SK-N-SH (cell line): ENCODE results near the gene HSPA1A. TPM values are rescaled to one million over a fixed set of nuclear protein-coding genes. Genes with fewer than 3 reads are reported as not detected.
A peak's percentile ranks its signal among the peaks of the same experiment; 100 is the strongest.

Experiments
- CTCF ChIA-PET: fragments of 300-600, 350-600 bp; formaldehyde crosslinking; extraction: SDS; loops from one replicate; lab custom pipeline; 2021; lab: Yijun Ruan, JAX
- POLR2A ChIA-PET: fragments of 350-600 bp; sonication (Branson Sonifier 250); formaldehyde crosslinking; extraction: SDS; loops from one replicate; lab custom pipeline; 2020; ENCODE audit warnings: antibody characterized with exemption, inconsistent platforms; lab: Yijun Ruan, JAX
- DNase-seq: peaks from one replicate; pipeline ENCODE4 v3.0.0; 2012
- H2AFZ ChIP-seq: fragments of 200-600 bp; sonication (generic); 2 replicates; pipeline ENCODE4 v1.8.1; 2016; ENCODE audit warnings: antibody characterized with exemption, mild to moderate bottlenecking, low read depth
- H3F3A ChIP-seq: fragments of 200-600 bp; sonication (generic); replicated peaks from 2 replicates; pipeline ENCODE3; 2016; ENCODE audit warnings: antibody characterized with exemption, mild to moderate bottlenecking; ENCODE audit not compliant: insufficient read depth
- H3K27ac ChIP-seq, 2 experiments: fragments of 200-500 bp in 1 of 2; fragments of 200-600 bp in 1 of 2; sonication (Bioruptor generic) in 1 of 2; sonication (generic), shearing (Covaris generic) in 1 of 2; 2 replicates each; pipeline versions ENCODE4 v1.5.1 to v1.6.1; 2014 to 2016; ENCODE audit warnings: low read depth in 2 of 2, inconsistent platforms in 1 of 2, low read length in 1 of 2, mild to moderate bottlenecking in 1 of 2, mixed read lengths in 1 of 2
- H3K27me3 ChIP-seq: fragments of 200-600 bp; sonication (generic), shearing (Covaris generic); 2 replicates; pipeline ENCODE4 v1.6.1; 2016; ENCODE audit warnings: mixed run types; ENCODE audit not compliant: insufficient read depth
- H3K36me3 ChIP-seq, 2 experiments: fragments of 200-500 bp in 1 of 2; fragments of 200-600 bp in 1 of 2; sonication (Bioruptor generic) in 1 of 2; sonication (generic) in 1 of 2; replicated peaks in 1 of 2; 2 replicates each; pipeline versions ENCODE3 to v1.5.1; 2014 to 2016; ENCODE audit warnings: low read length in 1 of 2, mild to moderate bottlenecking in 1 of 2; ENCODE audit not compliant: insufficient read depth in 2 of 2, control insufficient read depth in 1 of 2
- H3K4me1 ChIP-seq, 2 experiments: fragments of 200-500 bp in 1 of 2; fragments of 200-600 bp in 1 of 2; sonication (Bioruptor generic) in 1 of 2; sonication (generic), shearing (Covaris generic) in 1 of 2; 2 replicates each; pipeline versions ENCODE4 v1.5.1 to v1.6.1; 2014 to 2016; ENCODE audit warnings: low read depth in 1 of 2, low read length in 1 of 2, mixed run types in 1 of 2; ENCODE audit not compliant: insufficient read depth in 2 of 2, control insufficient read depth in 1 of 2
- H3K4me2 ChIP-seq: fragments of 200-600 bp; sonication (generic), shearing (Covaris generic); 2 replicates; pipeline ENCODE4 v1.6.1; 2017; ENCODE audit warnings: mixed run types
- H3K4me3 ChIP-seq, 2 experiments: fragments of 200-500 bp in 1 of 2; fragments of 200-600 bp in 1 of 2; sonication (Bioruptor generic) in 1 of 2; sonication (generic), shearing (Covaris generic) in 1 of 2; 2 replicates each; pipeline versions ENCODE4 v1.5.1 to v1.8.1; 2014 to 2016; ENCODE audit warnings: low read depth in 2 of 2, inconsistent platforms in 1 of 2, low read length in 1 of 2, mild to moderate bottlenecking in 1 of 2, mixed read lengths in 1 of 2, moderate library complexity in 1 of 2
- H3K79me2 ChIP-seq: fragments of 200-600 bp; sonication (generic); 2 replicates; pipeline ENCODE4 v1.8.1; 2017; ENCODE audit warnings: mild to moderate bottlenecking; ENCODE audit not compliant: insufficient read depth
- H3K9ac ChIP-seq: fragments of 200-600 bp; sonication (generic); 2 replicates; pipeline ENCODE4 v1.6.1; 2017; ENCODE audit warnings: mixed run types
- H3K9me2 ChIP-seq: fragments of 200-600 bp; sonication (generic); 2 replicates; pipeline ENCODE4 v1.6.1; 2017; ENCODE audit warnings: mixed run types
- H3K9me3 ChIP-seq: fragments of 200-600 bp; sonication (generic); 2 replicates; pipeline ENCODE4 v1.6.1; 2017; ENCODE audit warnings: mixed run types, mild to moderate bottlenecking, moderate library complexity
- H4K20me1 ChIP-seq: fragments of 200-600 bp; sonication (generic); 2 replicates; pipeline ENCODE4 v1.6.1; 2017; ENCODE audit warnings: mild to moderate bottlenecking, mixed run types; ENCODE audit not compliant: insufficient read depth
- CHD2 ChIP-seq: fragments of 150-350 bp; IDR thresholded peaks from 2 replicates; pipeline ENCODE4 v1.6.1; 2018; ENCODE audit warnings: low read length; ENCODE audit not compliant: partially characterized antibody
- ELF1 ChIP-seq: IDR thresholded peaks from 2 replicates; pipeline ENCODE4 v1.4.0; 2012
- EP300 ChIP-seq, 2 experiments: IDR thresholded peaks; 2 replicates each; pipeline versions ENCODE4 v1.4.0 to v1.6.1; 2012; ENCODE audit warnings: borderline replicate concordance in 1 of 2, low read depth in 1 of 2, low read length in 1 of 2
- FOSL2 ChIP-seq: IDR thresholded peaks from 2 replicates; pipeline ENCODE4 v1.4.0; 2012; ENCODE audit warnings: low read depth, mild to moderate bottlenecking, moderate library complexity, borderline replicate concordance
- NFIC ChIP-seq: IDR thresholded peaks from 2 replicates; pipeline ENCODE4 v1.4.0; 2012; ENCODE audit warnings: borderline replicate concordance
- NRF1 ChIP-seq: IDR thresholded peaks from 2 replicates; pipeline ENCODE4 v1.6.1; 2012; ENCODE audit warnings: low read depth, mild to moderate bottlenecking, low read length
- POLR2AphosphoS5 ChIP-seq: IDR thresholded peaks from 2 replicates; pipeline ENCODE4 v1.6.1; 2012; ENCODE audit warnings: low read depth, low read length
- RAD21 ChIP-seq: IDR thresholded peaks from 2 replicates; pipeline ENCODE4 v1.6.1; 2012; ENCODE audit warnings: mild to moderate bottlenecking, low read length
- RCOR1 ChIP-seq: fragments of 150-350 bp; IDR thresholded peaks from 2 replicates; pipeline ENCODE4 v1.6.1; 2017; ENCODE audit warnings: antibody characterized with exemption, low read length
- RFX5 ChIP-seq: IDR thresholded peaks from 2 replicates; pipeline ENCODE4 v1.6.1; 2012; ENCODE audit warnings: mild to moderate bottlenecking, improper control_type of control experiment, low read length
- RXRA ChIP-seq: IDR thresholded peaks from 2 replicates; pipeline ENCODE4 v1.4.0; 2012; ENCODE audit warnings: low read depth, mild to moderate bottlenecking, borderline replicate concordance
- SMC3 ChIP-seq: IDR thresholded peaks from 2 replicates; pipeline ENCODE4 v1.6.1; 2012; ENCODE audit warnings: low read depth, low read length, improper control_type of control experiment
- TAF1 ChIP-seq: IDR thresholded peaks from 2 replicates; pipeline ENCODE4 v1.6.1; 2012; ENCODE audit warnings: low read depth, mild to moderate bottlenecking, low read length, moderate library complexity, borderline replicate concordance
- TCF12 ChIP-seq: IDR thresholded peaks from 2 replicates; pipeline ENCODE4 v1.4.0; 2012
- YY1 ChIP-seq: IDR thresholded peaks from 2 replicates; pipeline ENCODE4 v1.4.0; 2012; ENCODE audit warnings: low read depth, mild to moderate bottlenecking
- WGBS: methylation state at CpG from one replicate; pipeline ENCODE4 v1.1.6; 2017; ENCODE audit warnings: low lambda C conversion rate; 5-methylcytosine and 5-hydroxymethylcytosine counted together
- polyA plus RNA-seq, 3 experiments: library from polyadenylated mRNA; depleted of rRNA; stranded (reverse); fragments of >200 nt; gene quantifications; 2 replicates each; pipeline ENCODE4 v1.2.3, GENCODE V29; 2012
- TF ChIP-seq, protein P1 (sequence below): fragments of 150-350 bp; IDR thresholded peaks from 2 replicates; pipeline ENCODE4 v1.6.1; 2016; ENCODE audit warnings: mild to moderate bottlenecking, low read depth, low read length
- TF ChIP-seq, protein P2 (sequence below): fragments of 200-600 bp; sonication (generic); IDR thresholded peaks from 2 replicates; pipeline ENCODE4 v1.6.1; 2017; ENCODE audit warnings: antibody characterized with exemption, mild to moderate bottlenecking, moderate library complexity
- TF ChIP-seq, protein P3 (sequence below): IDR thresholded peaks from 2 replicates; pipeline ENCODE4 v1.4.0; 2012; ENCODE audit warnings: low read depth, borderline replicate concordance

Gene HSPA1A
- polyA plus RNA-seq, 1 of the 3 experiments (the other 2 are of a cell fraction), result 119 TPM

DNA sequence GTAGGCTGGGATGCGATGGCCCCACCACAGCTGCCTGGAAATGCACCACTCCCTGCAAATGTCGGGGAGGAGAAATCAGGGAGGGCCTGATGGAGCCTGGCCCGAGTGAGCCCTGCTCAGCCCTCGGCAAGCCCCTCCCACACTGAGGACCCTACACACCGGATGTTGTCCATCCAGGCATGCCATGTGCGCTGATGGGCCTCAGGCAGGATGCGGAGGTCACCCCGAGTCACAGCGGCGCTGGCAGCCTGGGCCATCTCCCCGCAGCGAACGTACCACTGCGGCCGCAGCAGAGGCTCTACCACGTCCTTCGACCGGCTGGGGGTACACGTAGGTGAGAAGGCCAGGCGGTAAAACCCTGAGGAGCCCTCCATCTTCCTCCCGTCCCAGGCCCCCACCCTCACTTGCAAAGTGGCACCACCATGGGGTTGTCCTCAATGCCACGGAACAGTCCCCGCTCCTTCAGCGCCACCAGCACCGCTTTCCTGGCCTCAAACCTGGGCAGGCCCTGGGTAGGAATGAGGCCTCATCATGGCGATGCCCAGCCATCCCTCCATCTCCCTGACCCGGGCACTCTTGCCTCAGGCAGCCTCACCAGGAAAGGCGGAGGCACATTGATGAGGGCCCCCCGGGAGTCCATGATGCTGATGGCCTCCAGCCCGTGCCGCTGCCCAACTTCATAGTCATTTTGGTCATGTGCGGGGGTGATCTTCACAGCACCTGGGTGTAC is 33.1 kb upstream of the HSPA1A start:
- H3K9ac ChIP-seq, result no peak overlapping the region

DNA sequence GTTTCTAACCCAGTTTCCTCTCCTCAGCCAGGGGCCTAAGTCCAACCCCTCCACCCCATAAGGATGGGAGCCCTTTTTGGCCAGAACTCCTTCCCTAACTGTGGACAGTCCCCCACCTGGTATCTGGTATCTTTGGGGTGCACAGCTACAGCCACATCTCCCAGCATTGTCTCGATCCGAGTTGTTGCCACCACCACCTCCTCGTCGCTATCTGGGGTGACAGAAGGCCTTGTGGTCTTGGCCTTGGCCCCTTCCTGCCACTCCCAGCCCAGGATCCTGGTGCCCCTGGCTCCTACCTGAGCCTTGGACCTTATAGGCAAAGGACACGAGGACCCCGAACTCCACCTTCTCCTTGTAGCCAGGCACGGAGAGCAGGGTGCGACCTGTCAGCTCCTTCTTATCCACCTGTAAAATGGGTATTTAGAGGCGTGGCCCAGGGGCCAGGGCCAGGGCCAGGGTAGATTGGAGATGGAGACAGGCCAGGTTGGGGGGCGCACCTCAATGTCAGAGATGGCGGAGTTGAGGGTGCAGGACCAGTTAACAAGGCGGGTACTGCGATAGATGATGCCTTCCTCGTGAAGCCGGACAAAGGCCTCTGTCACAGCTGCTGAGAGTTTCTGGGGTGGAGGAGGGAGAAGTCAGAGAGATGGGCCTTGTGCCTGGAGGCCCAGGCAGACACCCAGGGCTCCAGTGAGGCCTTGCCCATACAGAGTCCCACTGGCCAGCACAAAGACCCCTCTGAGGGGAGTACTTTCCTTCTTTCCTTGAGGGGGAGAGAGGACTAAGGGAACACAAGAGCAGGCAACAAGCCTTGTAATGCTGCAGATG is 31.0 kb upstream of the HSPA1A start:
- Histone ChIP-seq H2AFZ (no peak overlapping the region), H3K36me3 (peaks cover 21 to 63% of the 10 kb centered on the region in 2 experiments), H4K20me1 (no peaks in the 10 kb centered on the region), H3F3A (peaks cover 5% of the 10 kb centered on the region), H3K27ac (no peak overlapping the region), H3K27me3 (no peaks in the 10 kb centered on the region), H3K9me3 (no peaks in the 10 kb centered on the region), H3K4me2 (no peak overlapping the region), H3K9ac (no peak overlapping the region), H3K79me2 (0 out of 2 replicates have a peak, but pooled peaks cover 4% of the 10 kb centered on the region), H3K9me2 (no peaks in the 10 kb centered on the region), H3K4me1 (no peaks in the 10 kb centered on the region), H3K4me3 (no peak overlapping the region)
- WGBS, result 96% methylated on average over 11 of the region's 15 CpGs
- peak; percentile 3 for DNase-seq
- TF ChIP-seq, protein P1, sequence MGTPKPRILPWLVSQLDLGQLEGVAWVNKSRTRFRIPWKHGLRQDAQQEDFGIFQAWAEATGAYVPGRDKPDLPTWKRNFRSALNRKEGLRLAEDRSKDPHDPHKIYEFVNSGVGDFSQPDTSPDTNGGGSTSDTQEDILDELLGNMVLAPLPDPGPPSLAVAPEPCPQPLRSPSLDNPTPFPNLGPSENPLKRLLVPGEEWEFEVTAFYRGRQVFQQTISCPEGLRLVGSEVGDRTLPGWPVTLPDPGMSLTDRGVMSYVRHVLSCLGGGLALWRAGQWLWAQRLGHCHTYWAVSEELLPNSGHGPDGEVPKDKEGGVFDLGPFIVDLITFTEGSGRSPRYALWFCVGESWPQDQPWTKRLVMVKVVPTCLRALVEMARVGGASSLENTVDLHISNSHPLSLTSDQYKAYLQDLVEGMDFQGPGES, result no peak
- no peak for TF ChIP-seq CHD2
- no peak for TF ChIP-seq RCOR1
- TF ChIP-seq, protein P2, sequence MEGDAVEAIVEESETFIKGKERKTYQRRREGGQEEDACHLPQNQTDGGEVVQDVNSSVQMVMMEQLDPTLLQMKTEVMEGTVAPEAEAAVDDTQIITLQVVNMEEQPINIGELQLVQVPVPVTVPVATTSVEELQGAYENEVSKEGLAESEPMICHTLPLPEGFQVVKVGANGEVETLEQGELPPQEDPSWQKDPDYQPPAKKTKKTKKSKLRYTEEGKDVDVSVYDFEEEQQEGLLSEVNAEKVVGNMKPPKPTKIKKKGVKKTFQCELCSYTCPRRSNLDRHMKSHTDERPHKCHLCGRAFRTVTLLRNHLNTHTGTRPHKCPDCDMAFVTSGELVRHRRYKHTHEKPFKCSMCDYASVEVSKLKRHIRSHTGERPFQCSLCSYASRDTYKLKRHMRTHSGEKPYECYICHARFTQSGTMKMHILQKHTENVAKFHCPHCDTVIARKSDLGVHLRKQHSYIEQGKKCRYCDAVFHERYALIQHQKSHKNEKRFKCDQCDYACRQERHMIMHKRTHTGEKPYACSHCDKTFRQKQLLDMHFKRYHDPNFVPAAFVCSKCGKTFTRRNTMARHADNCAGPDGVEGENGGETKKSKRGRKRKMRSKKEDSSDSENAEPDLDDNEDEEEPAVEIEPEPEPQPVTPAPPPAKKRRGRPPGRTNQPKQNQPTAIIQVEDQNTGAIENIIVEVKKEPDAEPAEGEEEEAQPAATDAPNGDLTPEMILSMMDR, result no peak
- no peak for TF ChIP-seq YY1
- TF ChIP-seq RFX5, result no peak
- TF ChIP-seq POLR2AphosphoS5, result no peak
- TF ChIP-seq RXRA, result no peak
- ChIA-PET CTCF (interaction anchor here (0.7 to 3.2 kb wide), 6 partner anchors 7 to 18 kb away, joined by 3 to 8 read pairs (median 4); partner anchors contain the start of gene VWA7), POLR2A (no interaction called here)

More for the DNA sequence above, 33.1 kb upstream of the HSPA1A start:
- Histone ChIP-seq H3K27me3 (no peaks in the 10 kb centered on the region), H3K79me2 (0 out of 2 replicates have a peak, but pooled peaks cover 4% of the 10 kb centered on the region), H3K4me1 (peaks cover 2 to 3% of the 10 kb centered on the region in 2 experiments; a peak in 2 of 4 replicates), H3K4me3 (no peak overlapping the region), H3F3A (peaks cover 3% of the 10 kb centered on the region), H4K20me1 (no peaks in the 10 kb centered on the region), H3K9me2 (no peaks in the 10 kb centered on the region), H3K27ac (no peak overlapping the region), H3K4me2 (no peak overlapping the region), H2AFZ (no peak overlapping the region), H3K9me3 (no peaks in the 10 kb centered on the region), H3K36me3 (peaks cover 14 to 65% of the 10 kb centered on the region in 2 experiments)
- 91% methylated on average over 14 of the region's 32 CpGs for WGBS
- ChIA-PET POLR2A (interaction anchor here (1.2 kb wide), 1 partner anchor 13 kb away, joined by 3 read pairs; no protein-coding TSS in a partner anchor), CTCF (interaction anchor here (1.0 to 1.8 kb wide), 2 partner anchors 9 kb away, joined by 3 to 6 read pairs; no protein-coding TSS in a partner anchor)
- DNase-seq, result no peak
- TF ChIP-seq RAD21 (no peak), POLR2AphosphoS5 (no peak), TAF1 (no peak), NFIC (no peak), SMC3 (no peak), ELF1 (no peak), EP300 (IDR thresholded peaks at IDR 0.05; ENCODE audit: borderline replicate concordance in 1 of 2, low read depth in 1 of 2, low read length in 1 of 2) (no peak), RXRA (no peak), NRF1 (no peak), FOSL2 (no peak), RFX5 (no peak), TCF12 (no peak)
- TF ChIP-seq, protein P2, result no peak
- TF ChIP-seq, protein P3, sequence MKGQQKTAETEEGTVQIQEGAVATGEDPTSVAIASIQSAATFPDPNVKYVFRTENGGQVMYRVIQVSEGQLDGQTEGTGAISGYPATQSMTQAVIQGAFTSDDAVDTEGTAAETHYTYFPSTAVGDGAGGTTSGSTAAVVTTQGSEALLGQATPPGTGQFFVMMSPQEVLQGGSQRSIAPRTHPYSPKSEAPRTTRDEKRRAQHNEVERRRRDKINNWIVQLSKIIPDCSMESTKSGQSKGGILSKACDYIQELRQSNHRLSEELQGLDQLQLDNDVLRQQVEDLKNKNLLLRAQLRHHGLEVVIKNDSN, result no peak
